ENCODE measurements around the gene GTF2I. TPM values are rescaled to one million over a fixed set of nuclear protein-coding genes. Genes with fewer than 3 reads are reported as not detected.
A peak's percentile ranks its signal among the peaks of the same experiment; 100 is the strongest.
"Not testable (repeated sequence)": the region's sequence is repeated elsewhere in the genome, so short reads cannot be mapped to it uniquely, and the experiment has no call there.

Gene GTF2I
- polyA plus RNA-seq, 12 donors: 98.4 to 261 (median 170) TPM; not detected in 1

DNA sequence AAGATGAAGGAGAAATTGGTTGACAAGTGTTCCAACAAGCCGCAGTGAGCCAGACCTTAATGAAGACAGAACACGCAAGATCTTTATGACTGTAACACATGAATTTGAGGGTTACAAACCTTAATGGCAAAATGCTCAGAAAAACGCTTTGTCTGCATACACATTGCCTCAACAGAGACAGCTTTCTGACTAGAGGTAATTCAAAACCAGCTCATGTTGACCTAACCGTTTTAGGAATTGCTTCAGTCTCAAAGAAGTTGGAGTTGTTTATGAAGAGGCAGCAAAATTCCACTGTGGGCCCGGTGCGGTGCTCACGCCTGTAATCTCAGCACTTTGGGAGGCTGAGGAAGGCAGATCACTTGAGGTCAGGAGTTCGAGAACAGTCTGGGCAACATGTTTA, 2.2 kb upstream of the GTF2I start:
- DNase-seq: no peak

DNA sequence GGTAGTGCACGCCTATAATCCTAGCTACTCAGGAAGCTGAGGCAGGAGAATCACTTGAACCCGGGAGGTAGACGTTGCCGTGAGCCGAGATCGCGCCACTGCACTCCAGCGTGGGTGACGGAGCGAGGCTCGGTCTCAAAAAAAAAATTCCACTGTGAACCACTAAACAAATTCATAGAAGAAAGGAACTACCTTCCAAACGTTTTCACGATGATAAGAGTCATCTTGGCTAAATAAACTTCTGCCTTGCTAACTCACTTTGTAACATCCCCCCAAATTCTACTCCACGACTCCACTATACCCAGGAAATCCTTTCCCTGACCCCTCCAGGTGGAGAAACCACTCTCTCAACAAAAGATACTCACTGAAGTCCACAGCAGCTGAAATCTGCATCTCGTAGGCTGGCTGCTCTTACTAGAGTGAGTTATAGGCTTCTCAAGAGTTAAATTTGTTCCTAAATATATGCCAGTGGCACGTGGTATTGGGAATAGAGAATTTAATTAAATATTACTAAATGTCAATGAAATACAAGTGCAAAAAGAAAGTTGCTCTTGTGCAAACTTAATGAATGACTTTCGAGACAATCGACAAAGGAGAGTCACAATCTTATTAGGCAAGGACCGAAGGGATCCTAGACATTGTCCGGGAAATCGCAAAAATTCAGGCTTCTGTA, 1.6 kb upstream of the GTF2I start:
- no peak for DNase-seq

DNA sequence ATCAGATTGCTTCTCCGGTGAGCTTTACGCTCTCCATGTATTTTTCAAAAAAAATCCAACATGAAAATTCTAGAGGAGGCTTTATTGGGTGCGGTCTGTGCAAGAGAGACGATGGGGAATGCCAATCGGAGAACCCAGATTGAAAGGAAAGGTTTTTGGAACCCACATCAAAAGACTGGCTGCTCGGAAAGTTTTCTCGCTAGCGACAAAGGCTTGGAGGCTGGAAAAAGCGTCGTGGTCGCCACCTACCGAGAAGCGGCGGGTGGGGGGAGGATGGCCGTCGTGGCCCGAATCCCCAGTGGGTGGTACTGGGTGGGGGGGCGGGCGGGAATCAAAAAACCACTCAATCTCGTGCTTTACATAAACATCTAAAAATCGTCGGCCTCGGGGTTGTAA, 1.1 kb upstream of the GTF2I start:
- DNase-seq: peak; percentile 67

DNA sequence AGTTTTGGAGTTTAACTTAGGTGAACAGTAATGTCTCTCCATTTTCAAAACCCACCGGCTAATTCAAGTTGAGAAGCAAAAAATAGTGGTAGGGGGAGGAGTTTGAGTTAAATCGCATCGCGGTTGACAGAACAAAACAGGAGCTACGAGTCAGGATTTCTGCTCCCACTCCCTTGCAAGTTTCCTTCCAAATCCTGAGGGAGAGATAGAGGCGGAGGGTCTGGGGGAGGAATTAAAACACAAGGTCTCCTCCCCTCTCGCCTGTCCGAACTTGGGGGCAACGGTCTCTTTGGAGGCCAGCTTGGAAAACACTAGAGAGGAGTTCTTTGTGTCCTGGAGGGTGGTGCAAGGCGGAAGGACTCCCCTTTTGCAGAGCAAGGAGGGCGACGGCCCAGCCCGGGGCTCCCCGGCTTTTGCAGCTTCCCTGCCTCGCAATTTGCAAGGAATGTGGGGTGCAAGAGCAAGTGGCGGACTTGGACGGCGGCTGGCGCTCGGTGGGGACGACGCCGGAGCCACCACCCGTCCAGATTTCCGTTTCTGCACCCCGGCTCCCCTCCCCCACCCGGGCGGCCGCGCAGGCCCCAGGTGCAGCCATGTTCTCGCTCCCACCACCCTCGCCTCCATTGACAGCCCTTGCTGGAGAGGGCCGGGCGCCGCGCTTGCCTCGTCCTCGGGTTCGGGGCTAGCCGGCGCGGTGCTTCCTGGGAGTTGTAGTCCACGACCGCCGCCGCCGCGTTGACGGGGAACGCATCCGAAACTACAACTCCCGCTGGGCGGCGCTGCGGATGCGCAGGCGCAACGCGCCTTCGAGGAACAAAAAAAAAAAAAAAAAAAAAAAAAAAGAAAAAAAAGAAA, 454 bp upstream of the GTF2I start:
- peak; percentile 98 for DNase-seq

DNA sequence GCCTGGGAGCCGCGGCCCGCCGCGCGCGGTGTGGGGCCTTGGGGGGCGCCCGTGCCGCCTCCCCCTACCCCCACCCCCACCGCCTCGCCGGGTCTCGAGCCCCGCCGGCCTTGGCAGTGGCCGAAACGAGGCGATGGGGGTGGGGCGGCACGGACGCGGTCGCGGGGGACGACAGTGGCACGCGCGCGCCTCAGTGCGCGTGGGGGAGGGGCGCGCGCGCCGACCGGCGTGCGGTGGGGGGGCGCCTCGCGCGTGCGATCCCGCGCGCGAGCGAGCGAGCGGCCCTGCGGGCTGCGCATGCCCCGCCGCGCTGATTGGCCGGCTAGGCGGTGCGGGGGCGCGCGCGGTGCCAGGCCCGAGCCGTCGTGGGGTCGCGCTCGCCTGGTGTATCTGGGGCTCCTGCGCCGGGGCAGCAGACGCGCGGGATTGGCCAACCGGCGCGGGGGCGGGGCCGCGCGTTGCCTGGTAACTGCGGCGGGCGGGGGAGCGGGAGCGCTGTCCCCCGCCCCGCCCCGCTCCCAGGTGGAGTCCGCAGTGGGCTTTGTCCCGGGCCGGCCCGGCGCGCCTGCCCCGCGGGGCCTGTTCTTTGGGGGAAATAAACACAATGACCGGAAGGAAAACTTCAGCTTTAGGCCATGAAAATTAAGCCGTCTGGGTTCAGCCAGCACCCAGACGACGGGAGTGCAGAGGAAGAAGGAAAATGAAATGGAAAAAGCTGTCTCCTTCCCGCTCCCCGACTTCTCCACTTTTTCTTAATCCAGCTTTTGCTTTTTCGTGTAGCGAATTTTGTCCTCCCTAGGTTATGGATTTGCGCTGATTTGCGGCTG, 873 bp downstream of the GTF2I start:
- DNase-seq: peak; percentile 86

DNA sequence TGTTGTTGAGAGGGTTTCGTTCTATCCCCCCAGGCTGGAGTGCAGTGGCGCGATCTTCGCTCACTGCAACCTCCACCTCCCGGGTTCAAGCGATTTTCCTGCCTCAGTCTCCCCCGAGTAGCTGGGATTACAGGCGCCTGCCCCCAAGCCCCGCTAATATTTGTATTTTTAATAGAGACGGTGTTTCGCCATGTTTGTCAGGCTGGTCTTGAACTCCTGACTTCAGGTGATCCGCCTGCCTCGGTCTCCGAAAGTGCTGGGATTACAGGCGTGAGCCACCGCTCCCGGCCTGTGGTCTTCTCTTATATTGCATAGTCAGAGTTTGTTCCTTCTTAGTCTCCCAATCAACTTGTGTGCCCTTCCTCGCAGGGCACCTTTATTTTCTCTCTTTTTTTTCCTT, 2.7 kb downstream of the GTF2I start:
- DNase-seq: not testable (repeated sequence)

DNA sequence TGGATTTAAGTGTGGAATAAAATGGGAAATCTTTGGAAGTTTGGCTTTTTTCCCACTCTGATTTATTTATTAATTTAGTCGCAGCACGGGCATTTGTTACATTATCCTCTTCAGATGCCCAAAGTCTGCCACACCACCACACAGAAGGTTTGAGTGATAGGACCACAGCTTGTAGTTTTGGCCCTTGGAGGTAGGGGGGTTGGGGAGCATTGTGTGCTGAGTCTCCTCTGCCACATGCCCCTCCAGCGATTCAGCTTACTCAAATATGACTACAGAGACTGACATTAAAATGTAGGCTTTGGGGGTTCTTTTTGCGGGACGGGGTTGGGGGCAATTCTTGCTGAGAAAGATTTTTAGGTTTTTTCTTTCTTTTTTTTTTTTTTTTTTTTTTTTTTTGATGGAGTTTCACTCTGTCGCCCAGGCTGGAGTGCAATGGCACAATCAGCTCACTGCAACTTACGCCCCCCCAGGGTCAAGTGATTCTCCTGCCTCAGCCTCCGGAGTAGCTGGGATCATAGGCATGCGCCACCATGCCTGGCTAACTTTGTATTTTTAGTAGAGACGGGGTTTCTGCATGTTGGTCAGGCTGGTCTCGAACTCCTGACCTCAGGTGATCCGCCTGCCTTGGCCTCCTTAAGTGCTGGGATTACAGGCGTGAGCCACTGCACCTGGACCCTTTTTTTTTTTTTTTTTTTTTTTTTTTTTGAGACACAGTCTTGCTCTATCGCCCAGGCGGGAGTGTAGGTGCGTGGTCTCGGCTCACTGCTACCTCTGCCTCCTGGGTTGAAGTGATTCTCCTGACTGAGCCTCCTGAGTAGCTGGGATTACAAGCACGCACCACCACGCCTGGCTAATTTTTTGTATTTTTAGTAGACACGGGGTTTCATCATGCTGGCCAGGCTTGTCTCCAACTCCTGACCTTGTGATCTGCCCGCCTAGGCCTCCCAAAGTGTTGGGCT, 4.6 kb downstream of the GTF2I start:
- not testable (repeated sequence) for DNase-seq

DNA sequence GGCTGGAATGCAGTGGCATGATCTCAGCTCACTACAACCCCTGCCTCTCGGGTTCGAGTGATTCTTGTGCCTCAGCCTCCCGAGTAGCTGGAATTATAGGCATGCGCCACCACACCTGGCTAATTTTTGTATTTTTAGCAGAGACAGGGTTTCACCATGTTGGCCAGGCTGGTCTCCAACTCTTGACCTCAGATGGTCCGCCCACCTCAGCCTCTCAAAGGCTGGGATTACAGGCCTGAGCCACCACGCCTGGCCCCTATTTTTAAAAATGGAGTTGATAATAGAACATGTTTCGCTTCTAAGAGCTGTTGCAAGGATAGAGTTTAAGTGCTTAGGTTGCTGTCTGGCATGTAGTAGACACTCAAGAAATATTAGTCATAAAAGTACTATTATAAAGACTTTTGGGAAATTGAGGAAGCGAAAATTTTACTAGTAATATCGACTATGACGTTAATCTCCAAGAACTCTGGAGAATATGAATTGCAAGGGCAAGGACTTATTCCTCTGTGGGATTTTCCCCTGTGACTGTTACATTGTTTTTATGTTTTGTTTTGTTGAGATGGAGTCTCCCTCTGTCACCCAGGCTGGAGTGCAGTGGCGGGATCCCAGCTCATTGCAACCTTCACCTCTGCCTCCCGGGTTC, 7.9 kb downstream of the GTF2I start:
- DNase-seq: no peak

DNA sequence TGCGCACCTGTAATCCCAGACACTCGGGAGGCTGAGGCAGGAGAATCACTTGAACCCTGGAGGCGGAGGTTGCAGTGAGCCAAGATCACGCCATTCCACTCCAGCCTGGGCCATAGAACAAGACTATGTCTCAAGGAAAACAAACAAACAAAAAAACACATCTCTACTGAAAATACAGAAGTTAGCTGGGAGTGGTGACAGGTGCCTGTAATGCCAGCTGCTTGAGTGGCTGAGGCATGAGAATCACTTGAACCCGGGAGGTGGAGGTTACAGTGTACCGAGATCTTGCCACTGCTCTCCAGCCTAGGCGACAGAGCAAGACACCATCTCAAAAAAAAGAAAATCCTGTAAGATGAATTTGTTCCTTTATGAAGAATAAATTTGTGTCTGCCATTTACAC, 9.5 kb downstream of the GTF2I start:
- DNase-seq: not testable (repeated sequence)

DNA sequence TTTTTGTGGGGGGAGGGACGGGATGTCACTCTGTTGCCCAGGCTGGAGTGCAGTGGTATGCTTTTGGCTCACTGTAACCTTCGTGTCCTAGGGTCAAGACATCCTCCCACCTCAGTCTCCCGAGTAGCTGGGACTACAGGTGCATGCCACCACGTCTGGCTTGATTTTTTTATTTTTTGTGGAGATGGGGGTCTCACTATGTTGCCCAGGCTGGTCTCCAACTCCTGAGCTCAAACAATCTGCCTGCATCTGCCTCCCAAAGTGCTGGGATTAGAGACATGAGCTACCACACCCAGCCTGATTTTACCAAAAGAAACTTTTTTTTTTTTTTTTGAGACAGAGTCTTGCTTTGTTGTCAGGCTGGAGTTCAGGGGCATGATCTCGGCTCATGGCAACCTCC, 10.0 kb downstream of the GTF2I start:
- DNase-seq: not testable (repeated sequence)

DNA sequence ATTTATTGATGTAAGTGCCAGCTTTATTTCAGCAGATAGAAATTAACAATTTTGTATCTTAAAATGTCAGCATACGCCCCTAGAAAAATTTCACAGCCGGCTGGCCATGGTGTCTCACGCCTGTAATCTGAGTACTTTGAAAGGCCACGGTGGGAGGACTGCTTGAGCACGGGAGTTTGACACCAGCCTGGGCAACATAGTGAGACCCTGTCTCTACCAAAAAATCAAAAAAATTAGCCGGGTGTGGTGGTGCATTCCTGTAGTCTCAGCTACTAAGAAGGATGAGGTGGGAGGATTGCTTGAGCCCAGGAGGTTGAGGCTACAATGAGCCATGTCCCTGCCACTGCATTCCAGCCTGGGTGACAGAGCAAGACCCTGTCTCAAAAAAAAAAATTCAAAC, 14.1 kb downstream of the GTF2I start:
- DNase-seq: no peak

DNA sequence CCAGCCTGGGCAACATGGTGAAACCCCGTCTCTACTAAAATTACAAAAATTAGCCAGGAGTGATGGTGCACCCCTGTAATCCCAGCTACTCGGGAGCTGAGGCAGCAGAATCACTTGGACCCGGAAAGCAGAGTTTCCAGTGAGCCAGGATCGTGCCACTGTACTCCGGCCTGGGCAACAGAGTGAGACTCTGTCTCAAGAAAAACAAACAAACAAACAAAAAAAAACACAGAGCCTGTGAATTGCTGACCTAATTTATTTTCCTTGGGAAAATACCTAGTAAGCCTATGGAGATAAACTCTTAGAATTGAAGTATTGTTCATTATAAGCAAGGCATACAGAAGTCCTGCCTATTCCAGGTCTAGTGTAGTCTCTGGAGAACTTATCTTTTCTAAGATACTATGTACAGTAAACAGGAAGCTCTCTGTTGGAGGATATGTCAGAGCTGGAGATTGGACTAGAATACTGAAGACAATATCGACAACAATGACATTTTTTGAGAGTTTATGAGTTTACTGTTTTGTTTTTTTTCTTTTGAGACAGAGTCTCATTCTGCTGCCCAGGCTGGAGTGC, 14.9 kb downstream of the GTF2I start:
- no peak for DNase-seq

DNA sequence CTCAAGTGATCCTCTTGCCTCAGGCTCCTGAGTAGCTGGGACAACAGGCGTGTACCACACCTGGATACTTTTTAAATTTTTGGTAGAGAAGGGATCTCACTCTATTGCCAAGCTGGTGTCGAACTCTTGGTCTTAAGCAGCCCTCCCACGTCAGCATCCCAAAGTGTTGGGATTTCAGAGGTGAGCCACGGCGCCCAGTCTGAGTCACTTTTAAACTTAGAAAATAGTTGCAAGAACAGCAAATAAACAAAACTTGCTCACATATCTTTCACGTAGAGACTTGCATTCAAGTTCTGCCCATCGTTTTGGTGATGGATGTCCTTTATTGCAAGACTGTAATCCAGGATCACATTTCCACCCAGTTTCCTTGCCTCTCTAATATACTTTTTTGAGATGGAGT, 16.6 kb downstream of the GTF2I start:
- DNase-seq: no peak

DNA sequence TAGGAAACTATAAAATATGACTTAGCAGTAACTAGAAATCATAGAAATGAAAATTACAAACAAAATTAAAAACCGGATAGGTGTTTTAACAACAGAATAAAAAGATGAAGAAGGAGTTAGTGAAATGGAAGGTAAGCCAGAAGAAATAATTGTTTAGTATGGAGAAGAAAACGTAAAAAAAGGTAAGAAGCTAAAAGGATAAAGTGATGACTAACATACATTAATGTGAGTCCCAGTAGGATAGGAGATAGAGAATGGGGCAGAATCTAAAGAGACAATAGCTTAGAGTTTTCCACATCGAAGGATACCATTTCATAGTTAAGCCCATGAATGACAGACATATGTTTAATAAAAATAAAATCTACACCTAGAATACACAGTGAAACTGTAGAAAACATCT, 25.3 kb downstream of the GTF2I start:
- no peak for DNase-seq

DNA sequence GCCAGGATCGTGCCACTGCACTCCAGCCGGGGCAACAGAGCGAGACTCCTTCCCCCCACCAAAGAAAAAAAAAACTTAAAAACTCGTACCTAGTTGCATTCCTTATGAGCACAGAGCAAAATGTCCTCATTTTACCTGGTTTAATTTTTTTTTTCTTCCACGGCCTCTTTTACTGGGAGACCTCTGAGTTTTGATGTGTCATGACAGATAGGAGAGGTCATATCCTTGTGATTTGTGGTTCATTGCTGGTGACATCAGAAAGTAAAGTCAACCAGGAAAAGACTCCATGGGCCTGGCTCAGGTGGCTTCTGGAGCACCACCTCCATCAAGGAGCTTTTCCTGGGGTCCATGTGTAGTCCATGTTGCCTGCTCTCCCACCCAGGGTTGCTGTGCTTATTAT, 26.3 kb downstream of the GTF2I start:
- DNase-seq: no peak

DNA sequence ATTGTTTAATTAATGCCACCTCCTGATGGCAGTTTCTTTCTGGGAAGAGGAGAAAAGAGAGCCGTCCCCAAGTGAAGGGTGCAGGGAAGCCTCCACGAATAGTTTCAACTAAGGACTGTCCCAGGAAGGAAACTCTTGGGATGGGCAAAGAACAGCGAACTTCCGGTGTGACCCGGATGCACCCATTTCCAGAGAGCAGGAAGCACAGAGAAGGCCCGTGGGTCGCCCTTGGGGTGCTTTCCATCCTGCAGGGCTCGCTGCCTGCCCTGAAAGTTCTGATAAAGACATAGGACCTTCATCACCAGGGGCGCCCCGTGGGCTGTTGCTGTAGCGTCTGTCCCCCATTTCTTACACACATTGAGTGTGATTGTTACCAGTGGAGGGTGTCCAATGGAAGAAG, 27.0 kb downstream of the GTF2I start:
- no peak for DNase-seq

DNA sequence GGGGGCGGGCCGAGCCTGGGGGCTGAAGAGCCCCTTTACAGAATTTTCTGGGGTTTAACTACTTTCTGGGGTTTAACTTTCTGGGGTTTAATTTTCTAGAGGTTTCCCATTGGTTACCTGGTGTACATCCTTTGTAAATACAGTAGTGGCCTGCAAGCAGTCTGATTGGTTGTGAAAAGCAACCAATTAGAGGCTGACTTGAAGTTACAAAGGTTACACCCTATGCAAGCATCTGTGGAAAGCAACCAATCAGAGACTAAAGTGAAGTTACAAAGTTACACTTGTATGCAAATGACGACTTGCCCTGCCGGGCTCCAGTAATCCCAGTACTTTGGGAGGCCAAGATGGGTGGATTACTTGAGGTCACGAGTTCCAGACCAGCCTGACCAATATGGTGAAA, 27.4 kb downstream of the GTF2I start:
- no peak for DNase-seq

DNA sequence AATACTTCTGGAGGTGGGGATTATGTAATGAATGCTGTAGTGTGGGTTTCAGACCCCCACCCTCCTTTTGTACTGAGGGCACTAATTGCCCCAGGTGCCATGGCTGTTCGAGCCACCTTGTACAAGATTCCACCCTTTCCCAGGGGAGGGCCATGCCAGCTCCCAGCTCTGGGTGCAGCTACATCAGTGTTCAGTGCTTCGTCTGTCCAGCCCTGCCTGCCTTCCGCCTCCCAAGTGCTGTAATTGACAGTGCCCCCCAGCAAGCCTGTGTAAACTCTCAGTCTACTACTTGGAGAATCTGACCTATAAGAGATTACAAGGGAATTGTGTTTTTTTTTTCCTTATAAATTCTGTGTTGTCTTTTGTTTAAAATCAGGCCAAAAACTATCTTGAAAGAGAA, 33.0 kb downstream of the GTF2I start:
- DNase-seq: no peak

DNA sequence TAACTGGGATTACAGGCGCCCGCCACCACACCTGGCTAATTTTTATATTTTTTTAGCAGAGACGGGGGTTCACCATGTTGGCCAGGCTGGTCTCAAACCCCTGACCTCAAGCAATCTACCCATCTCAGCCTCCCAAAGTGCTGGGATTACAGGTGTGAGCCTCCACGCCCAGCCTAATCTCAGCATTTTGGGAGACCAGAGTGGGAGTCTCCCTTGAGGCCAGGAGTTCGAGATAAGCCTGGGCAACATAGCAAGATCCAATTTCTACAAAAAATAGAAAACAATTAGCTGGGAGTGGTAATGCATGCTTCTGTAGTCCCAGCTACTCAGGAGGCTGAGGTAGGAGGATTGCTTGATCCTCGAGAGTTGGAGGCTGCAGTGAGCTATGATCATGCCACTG, 46.9 kb downstream of the GTF2I start:
- not testable (repeated sequence) for DNase-seq

DNA sequence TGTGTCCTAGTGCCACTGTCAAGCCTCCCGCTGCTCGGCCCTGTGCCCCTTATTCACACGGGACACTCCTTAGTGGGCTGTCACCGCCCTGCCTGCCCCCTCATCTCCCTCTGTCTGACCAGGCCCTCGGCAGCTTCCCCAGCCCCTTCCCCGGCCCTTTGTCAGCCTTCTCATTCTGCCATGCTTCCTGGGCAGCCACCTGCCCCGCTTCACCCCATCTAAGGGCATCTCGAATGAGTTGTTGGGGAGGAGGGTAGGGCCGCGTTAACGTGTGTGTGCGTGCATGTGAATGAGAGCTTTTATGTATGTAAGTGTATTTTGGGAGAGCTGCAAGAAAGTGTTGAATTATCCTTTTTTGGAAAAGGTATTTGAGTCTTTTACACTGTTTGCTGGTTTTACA, 49.7 kb downstream of the GTF2I start:
- DNase-seq: no peak
